AG10803 (cell line): ENCODE measurements around the gene GDPD3.
A peak's percentile ranks its signal among the peaks of the same experiment; 100 is the strongest.

ENCODE experiments used
- DNase-seq: peaks from one replicate; pipeline ENCODE4 v3.0.0; 2010; ENCODE audit warnings: low read depth
- H3K4me3 ChIP-seq: 2 replicates; pipeline ENCODE4 v1.5.1; 2011; ENCODE audit warnings: mild to moderate bottlenecking, low read length, control low read depth
- CTCF ChIP-seq: conservative IDR thresholded peaks from 2 replicates; pipeline ENCODE4 v1.5.1; 2011; ENCODE audit warnings: mild to moderate bottlenecking, low read length, control low read depth, inconsistent platforms

GDPD3 gene

DNA sequence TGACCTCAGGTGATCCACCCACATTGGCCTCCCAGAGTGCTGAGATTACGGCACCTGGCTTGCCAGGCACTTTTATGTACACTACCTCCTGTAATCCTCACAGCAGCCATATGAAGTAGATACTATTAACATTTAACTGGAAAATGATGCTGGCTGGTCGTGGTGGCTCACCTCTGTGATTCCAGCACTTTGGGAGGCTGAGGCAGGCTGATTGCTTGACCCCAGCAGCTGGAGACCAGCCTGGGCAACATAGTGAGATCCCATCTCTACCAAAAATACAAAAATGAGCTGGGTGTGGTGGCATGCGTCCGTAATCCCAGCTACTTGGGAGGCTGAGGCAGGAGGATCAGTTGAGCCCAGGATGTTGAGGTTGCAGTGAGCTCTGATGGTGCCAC is 11.6 kb upstream of the GDPD3 start:
- TF ChIP-seq CTCF, result no peak
- no peak for DNase-seq
- H3K4me3 ChIP-seq, result no peak overlapping the region

DNA sequence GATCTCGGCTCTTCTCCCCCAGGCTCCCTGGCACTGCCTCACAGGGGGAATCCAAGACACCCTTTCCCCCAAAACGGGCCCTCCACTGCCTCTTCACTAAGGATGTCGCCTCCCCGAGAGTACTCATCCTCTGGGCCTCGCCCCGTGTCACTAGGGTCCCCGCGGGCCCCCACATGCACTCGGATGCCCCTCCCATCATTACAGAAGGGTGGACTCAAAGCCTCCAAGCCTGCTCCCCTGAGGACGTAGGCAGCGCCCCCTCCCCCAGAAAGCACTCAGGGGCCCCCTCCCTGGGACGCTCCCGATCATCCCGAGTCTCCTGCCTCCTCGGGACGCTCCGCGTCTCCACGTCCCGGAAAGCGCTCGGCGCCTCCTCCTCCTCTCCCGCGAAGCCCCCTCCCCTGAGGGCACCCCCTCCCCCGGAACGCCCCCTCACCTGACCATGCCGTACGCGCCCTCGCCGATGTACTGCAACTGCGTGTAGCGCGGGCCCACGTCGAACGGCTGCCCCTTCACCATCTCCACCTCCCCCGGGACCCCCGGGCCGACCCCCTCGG is 9.3 kb upstream of the GDPD3 start:
- DNase-seq, result no peak
- H3K4me3 ChIP-seq, result peak overlapping the region; percentile 83
- no peak for TF ChIP-seq CTCF

DNA sequence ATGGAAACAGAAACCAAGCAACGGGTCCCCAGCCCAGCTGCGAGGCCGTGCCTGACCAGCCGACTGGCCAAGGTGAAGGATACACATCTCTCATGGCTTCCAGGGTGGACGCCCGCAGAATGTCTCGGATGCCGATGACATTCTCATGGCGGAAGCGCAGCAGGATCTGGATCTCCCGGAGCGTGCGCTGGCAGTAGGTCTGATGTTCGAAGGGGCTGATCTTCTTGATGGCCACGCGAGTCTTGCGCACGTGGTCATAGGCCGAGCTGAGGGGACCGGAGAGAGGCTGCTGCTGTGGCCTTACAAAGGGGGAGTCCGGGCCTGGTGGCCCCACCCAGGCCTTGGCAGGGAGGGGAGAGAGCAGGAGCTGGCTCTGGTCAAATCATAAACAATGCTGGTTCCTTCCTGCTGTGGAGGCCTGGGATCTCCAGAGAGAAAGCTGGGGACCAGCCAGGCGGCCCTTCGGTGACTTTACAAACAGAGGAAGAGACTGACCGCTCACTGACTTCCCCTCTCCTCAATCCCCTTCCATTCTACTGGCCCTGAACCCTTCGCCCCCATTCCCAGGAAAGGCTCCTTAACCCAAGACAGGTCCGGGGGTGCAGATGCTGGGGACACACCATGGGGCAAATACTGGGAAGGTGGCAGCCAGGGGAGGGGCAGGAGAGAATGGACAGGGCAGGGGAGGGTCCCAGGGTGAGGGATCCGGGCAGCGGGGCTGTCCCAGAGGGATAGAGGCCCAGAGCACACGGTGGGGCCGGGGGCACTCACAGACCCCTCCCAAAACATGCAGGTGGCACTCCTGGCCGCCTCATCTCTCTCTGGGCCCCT is 8.6 kb upstream of the GDPD3 start:
- no peak for DNase-seq
- TF ChIP-seq CTCF, result no peak
- peak overlapping the region; percentile 83 for H3K4me3 ChIP-seq

DNA sequence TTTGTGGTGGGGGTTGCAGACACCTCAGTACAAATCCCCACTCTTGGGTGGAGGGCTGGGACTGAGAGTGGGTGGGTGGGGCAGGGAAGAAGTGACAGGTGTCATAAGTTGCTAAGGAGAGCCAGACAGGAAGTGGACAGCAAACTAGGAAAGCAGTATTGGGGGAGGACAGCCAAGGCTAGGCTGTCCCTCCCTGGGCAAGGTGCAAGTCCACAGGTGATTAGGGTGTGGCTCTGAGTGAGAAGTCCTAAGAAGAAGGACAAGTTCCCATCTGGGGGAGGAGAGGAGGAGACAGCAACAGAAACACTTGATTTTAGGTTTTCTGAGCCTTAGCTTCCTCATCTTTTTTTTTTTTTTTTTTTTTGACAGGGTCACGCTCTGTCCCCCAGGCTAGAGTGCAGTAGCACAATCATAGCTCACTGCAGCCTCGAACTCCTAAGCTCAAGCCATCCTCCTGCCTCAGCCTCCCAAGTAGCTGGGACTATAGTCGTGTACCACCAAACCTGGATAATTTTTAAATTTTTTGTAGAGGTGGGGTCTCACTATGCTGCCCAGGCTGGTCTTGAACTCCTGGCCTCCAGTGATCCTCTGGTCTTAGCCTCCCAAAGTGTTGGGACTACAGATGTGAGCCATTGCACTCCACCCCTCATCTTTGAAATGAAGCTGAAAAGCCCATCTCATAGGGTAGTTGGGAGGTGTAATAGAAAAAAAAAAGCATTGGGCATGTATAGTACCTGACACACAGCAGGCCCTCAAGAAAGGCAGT is 7.2 kb upstream of the GDPD3 start:
- TF ChIP-seq CTCF, result no peak
- no peak for DNase-seq
- no peak overlapping the region for H3K4me3 ChIP-seq

DNA sequence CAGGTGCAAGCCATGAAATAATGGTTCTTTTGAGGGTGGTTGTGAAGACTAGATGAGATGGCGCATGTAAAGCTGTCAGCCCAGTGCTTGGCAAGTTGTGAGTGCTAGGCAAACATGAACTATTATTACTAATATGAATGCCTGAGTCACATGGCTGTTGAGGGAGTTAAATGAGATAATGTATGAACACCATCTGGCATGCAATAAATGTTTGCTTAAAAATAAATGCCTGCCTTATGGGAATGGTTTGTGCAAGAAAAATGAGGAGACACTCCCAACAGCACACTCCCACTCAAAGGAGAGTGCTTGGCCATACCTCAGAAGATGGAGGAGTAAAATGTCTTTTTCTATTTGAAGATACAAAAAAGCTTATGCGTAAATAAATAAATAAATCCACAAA is 6.1 kb upstream of the GDPD3 start:
- DNase-seq, result peak; percentile 12
- no peak overlapping the region for H3K4me3 ChIP-seq
- TF ChIP-seq CTCF, result no peak

- H3K4me3 ChIP-seq, result no peak overlapping the region
- TF ChIP-seq CTCF, result no peak
- no peak for DNase-seq
Observed at GRCh38 chr16:30117768-30118167, 4.4 kb upstream of the GDPD3 start.
